Muscle of arm (tissue), 12 donors: ENCODE results near the gene GATA2. TPM values are rescaled to one million over a fixed set of nuclear protein-coding genes. Genes with fewer than 3 reads are reported as not detected.

Experiments used
- DNase-seq: peaks from one replicate; pipeline ENCODE4 v3.0.0-alpha.2; 2013
- polyA plus RNA-seq, 12 donors: library from polyadenylated mRNA; unstranded; fragments of 120-200 nt; gene quantifications; one replicate each; pipeline ENCODE4 v1.2.1, GENCODE V29; 2013; ENCODE audit not compliant: insufficient read length in 12 of 12

Gene GATA2
- polyA plus RNA-seq, 12 donors: 2.0 to 8.0 (median 3.2) TPM; not detected in 2

GRCh38 chr3:128476659-128477058, 16.3 kb downstream of the GATA2 start:
- no peak for DNase-seq

- no peak for DNase-seq
These were observed 17.6 kb downstream of the GATA2 start for GRCh38 chr3:128475355-128475754.

- no peak for DNase-seq
These were observed 19.3 kb downstream of the GATA2 start for GRCh38 chr3:128473737-128474136.

GRCh38 chr3:128473180-128473519, 19.9 kb downstream of the GATA2 start:
- DNase-seq: no peak

GRCh38 chr3:128472449-128473179, 20.4 kb downstream of the GATA2 start:
- DNase-seq: no peak

GRCh38 chr3:128471720-128472119, 21.3 kb downstream of the GATA2 start:
- no peak for DNase-seq

GRCh38 chr3:128471110-128471509, 21.9 kb downstream of the GATA2 start:
- DNase-seq: no peak

GRCh38 chr3:128470134-128470899, 22.7 kb downstream of the GATA2 start:
- DNase-seq: no peak

- DNase-seq: no peak
These were observed 23.4 kb downstream of the GATA2 start for GRCh38 chr3:128469556-128469955.

GRCh38 chr3:128468791-128469527, 24.0 kb downstream of the GATA2 start:
- no peak for DNase-seq

- DNase-seq: no peak
These were observed 24.7 kb downstream of the GATA2 start for GRCh38 chr3:128468285-128468790.

- DNase-seq: no peak
These were observed 26.0 kb downstream of the GATA2 start, which contains the start of gene DNAJB8 for GRCh38 chr3:128466840-128467541. TSS of gene DNAJB8 (minus strand) at chr3:128466890. CDS start at chr3:128463245, 3,645 bp downstream.

GRCh38 chr3:128464702-128465101, 28.3 kb downstream of the GATA2 start:
- no peak for DNase-seq

- DNase-seq: no peak
These were observed 28.8 kb downstream of the GATA2 start for GRCh38 chr3:128464188-128464587.

- no peak for DNase-seq
These were observed 29.2 kb downstream of the GATA2 start for GRCh38 chr3:128463771-128464170.

- no peak for DNase-seq
These were observed 29.6 kb downstream of the GATA2 start for GRCh38 chr3:128463354-128463753.

GRCh38 chr3:128462931-128463330, 30.1 kb downstream of the GATA2 start:
- DNase-seq: no peak

GRCh38 chr3:128462341-128462910, 30.6 kb downstream of the GATA2 start:
- no peak for DNase-seq

GRCh38 chr3:128461731-128462130, 31.3 kb downstream of the GATA2 start:
- no peak for DNase-seq

GRCh38 chr3:128459461-128459820, 33.6 kb downstream of the GATA2 start:
- DNase-seq: no peak

GRCh38 chr3:128458746-128459460, 34.1 kb downstream of the GATA2 start:
- no peak for DNase-seq
